GM21526 (cell line): ENCODE measurements around the gene CHCHD10.

Experiments
- ATAC-seq: cut with Tn5 transposase; IDR thresholded peaks from one replicate; pipeline ENCODE4 v1.9.1; 2021; ENCODE audit warnings: moderate library complexity; ENCODE audit not compliant: unreplicated experiment, low FRiP score

Gene CHCHD10

GRCh38 chr22:23774114-23774921 is 6.5 kb upstream of the CHCHD10 start:
- ATAC-seq: no peak

GRCh38 chr22:23773483-23774113 is 5.8 kb upstream of the CHCHD10 start:
- ATAC-seq: no peak

- ATAC-seq: no peak
Observed at GRCh38 chr22:23772649-23773473, 5.1 kb upstream of the CHCHD10 start, which contains the start of gene MMP11. Gene MMP11 (plus strand): TSS chr22:23772849. CDS start chr22:23772871, 22 bp downstream.

- ATAC-seq: no peak
Observed at GRCh38 chr22:23772315-23772648, 4.5 kb upstream of the CHCHD10 start.

- no peak for ATAC-seq
Observed at GRCh38 chr22:23769321-23769965, 1.7 kb upstream of the CHCHD10 start.

GRCh38 chr22:23767303-23767672 is 484 bp downstream of the CHCHD10 start:
- ATAC-seq: no peak

GRCh38 chr22:23764899-23765881 is 2.6 kb downstream of the CHCHD10 start:
- no peak for ATAC-seq

GRCh38 chr22:23763954-23764353 is 3.8 kb downstream of the CHCHD10 start:
- no peak for ATAC-seq

- ATAC-seq: no peak
Observed at GRCh38 chr22:23763579-23763945, 4.2 kb downstream of the CHCHD10 start.

GRCh38 chr22:23762842-23763578 is 4.8 kb downstream of the CHCHD10 start, which contains the start of gene C22orf15:
Gene C22orf15 (plus strand): TSS chr22:23762990. CDS start chr22:23763307, 317 bp downstream.
- ATAC-seq: no peak

- ATAC-seq: no peak
Observed at GRCh38 chr22:23760056-23760455, 7.7 kb downstream of the CHCHD10 start.

GRCh38 chr22:23759566-23759965 is 8.2 kb downstream of the CHCHD10 start:
- no peak for ATAC-seq

GRCh38 chr22:23756891-23757290 is 10.9 kb downstream of the CHCHD10 start:
- ATAC-seq: no peak

GRCh38 chr22:23755711-23756110 is 12.1 kb downstream of the CHCHD10 start:
- no peak for ATAC-seq

- no peak for ATAC-seq
Observed at GRCh38 chr22:23754980-23755636, 12.7 kb downstream of the CHCHD10 start.

GRCh38 chr22:23754220-23754919 is 13.4 kb downstream of the CHCHD10 start, which contains the start of gene VPREB3:
Gene VPREB3 (minus strand): TSS chr22:23754425. CDS start chr22:23754363, 62 bp downstream.
- ATAC-seq: no peak

- ATAC-seq: no peak
Observed at GRCh38 chr22:23753385-23753784, 14.4 kb downstream of the CHCHD10 start.

GRCh38 chr22:23752750-23753149 is 15.0 kb downstream of the CHCHD10 start:
- no peak for ATAC-seq
